K562 (cell line): ENCODE measurements around the gene CELSR1. TPM values are rescaled to one million over a fixed set of nuclear protein-coding genes. Genes with fewer than 3 reads are reported as not detected.
A peak's percentile ranks its signal among the peaks of the same experiment; 100 is the strongest.

Experiments used
- ATAC-seq: fragments of 200-7000 bp; cut with Tn5 transposase; 3 replicates; pipeline ENCODE4 v1.9.1; 2020; ENCODE audit warnings: moderate library complexity
- BruUV-seq: library from RNA; stranded (reverse); fragments of 400-500 nt; replicated peaks from 2 replicates; lab custom pipeline; 2021; lab: Mats Ljungman, UMichigan
- CTCF ChIA-PET: fragments of 300-600 bp; formaldehyde crosslinking; extraction: SDS; loops from one replicate; lab custom pipeline; 2021; ENCODE audit warnings: low intra/inter-chr PET ratio; lab: Yijun Ruan, JAX
- POLR2A ChIA-PET: fragments of 300-600, 350-650 bp; sonication (Branson Sonifier 250); formaldehyde crosslinking; extraction: SDS; loops from one replicate; lab custom pipeline; 2021; ENCODE audit warnings: antibody characterized with exemption, inconsistent platforms; lab: Yijun Ruan, JAX
- DNase-seq, 4 experiments: peaks; one replicate each; pipeline versions ENCODE4 v3.0.0 to v3.0.0-alpha.2; 2011 to 2018; ENCODE audit warnings: low spot score in 3 of 4, mixed read lengths in 3 of 4; ENCODE audit errors: extremely low read depth in 1 of 4
- FAIRE-seq: peaks from 2 replicates; lab custom pipeline; 2011; peaks lifted over from hg19 to GRCh38; lab: Jason Lieb, UNC
- H2AFZ ChIP-seq: 2 replicates; pipeline ENCODE4 v1.6.0; 2011; ENCODE audit warnings: low read depth, low read length, control low read depth, inconsistent platforms
- H3K27ac ChIP-seq: fragments of 200-600 bp; 3 replicates; pipeline ENCODE4 v1.8.0; 2011; ENCODE audit warnings: low read depth, mild to moderate bottlenecking, control low read depth, inconsistent platforms, low read length, moderate library complexity, mixed read lengths; ENCODE audit errors: extremely low read depth
- H3K27me3 ChIP-seq, 2 experiments: fragments of 300-600 bp in 1 of 2; 2 replicates in 1 of 2; 3 replicates in 1 of 2; pipeline versions ENCODE4 v1.6.0 to v1.8.0; 2011; ENCODE audit warnings: inconsistent platforms in 2 of 2, low read length in 2 of 2, mild to moderate bottlenecking in 1 of 2, mixed read lengths in 1 of 2, moderate library complexity in 1 of 2; ENCODE audit not compliant: control insufficient read depth in 2 of 2, insufficient read depth in 2 of 2
- H3K36me3 ChIP-seq: fragments of 300-600 bp; 3 replicates; pipeline ENCODE4 v1.8.0; 2011; ENCODE audit warnings: mild to moderate bottlenecking, low read length, inconsistent platforms; ENCODE audit not compliant: control insufficient read depth, insufficient read depth
- H3K4me1 ChIP-seq, 2 experiments: fragments of 200-600 bp in 1 of 2; replicated peaks in 1 of 2; 2 replicates in 1 of 2; 3 replicates in 1 of 2; pipeline versions ENCODE4 v1.5.1 to v1.8.0; 2011; ENCODE audit warnings: inconsistent platforms in 2 of 2, low read length in 2 of 2, mild to moderate bottlenecking in 1 of 2, mixed read lengths in 1 of 2, moderate library complexity in 1 of 2; ENCODE audit not compliant: control insufficient read depth in 2 of 2, insufficient read depth in 2 of 2
- H3K4me2 ChIP-seq: 2 replicates; pipeline ENCODE4 v1.6.1; 2011; ENCODE audit warnings: low read length, control low read depth, inconsistent platforms, mixed read lengths; ENCODE audit not compliant: insufficient read depth
- H3K4me3 ChIP-seq: fragments of 200-600 bp; sonication (generic), shearing (Covaris generic); 2 replicates; pipeline ENCODE4 v1.5.1; 2016; ENCODE audit warnings: control low read depth, inconsistent platforms
- H3K79me2 ChIP-seq: fragments of 200-600 bp; 3 replicates; pipeline ENCODE4 v1.8.0; 2011; ENCODE audit warnings: low read length, inconsistent platforms; ENCODE audit not compliant: control insufficient read depth, insufficient read depth
- H3K9ac ChIP-seq, 2 experiments: 2 replicates each; pipeline versions ENCODE4 v1.6.0 to v1.6.1; 2011; ENCODE audit warnings: low read depth in 2 of 2, low read length in 2 of 2, control low read depth in 1 of 2, inconsistent platforms in 1 of 2, mild to moderate bottlenecking in 1 of 2, mixed read lengths in 1 of 2; ENCODE audit not compliant: insufficient read depth in 1 of 2
- H3K9me1 ChIP-seq: one replicate; pipeline ENCODE4 v1.6.0; 2011; ENCODE audit warnings: inconsistent platforms, mild to moderate bottlenecking, low read length, moderate library complexity; ENCODE audit not compliant: control insufficient read depth, insufficient read depth
- H3K9me3 ChIP-seq: replicated peaks from 2 replicates; pipeline ENCODE4 v1.5.1; 2011; ENCODE audit warnings: low read depth, low read length, inconsistent platforms; ENCODE audit not compliant: control insufficient read depth, insufficient read depth
- H4K20me1 ChIP-seq: replicated peaks from 2 replicates; pipeline ENCODE4 v1.6.1; 2011; ENCODE audit warnings: low read length, inconsistent platforms, mixed read lengths; ENCODE audit not compliant: control insufficient read depth, insufficient read depth
- HMGN3 ChIP-seq: IDR thresholded peaks from 2 replicates; pipeline ENCODE4 v1.6.1; 2011; ENCODE audit warnings: borderline replicate concordance, low read depth, mild to moderate bottlenecking, mixed read lengths, low read length; ENCODE audit not compliant: insufficient read length; ENCODE audit errors: extremely low read depth
- NBN ChIP-seq: fragments of 450-650 bp; IDR thresholded peaks from 2 replicates; pipeline ENCODE4 v1.6.1; 2016; ENCODE audit warnings: low read depth, mild to moderate bottlenecking
- PTBP1 ChIP-seq: fragments of 200-400 bp; formaldehyde crosslinking; IDR thresholded peaks from 2 replicates; pipeline ENCODE4 v1.6.1; 2017; ENCODE audit warnings: low read depth, low read length
- ZNF146 ChIP-seq: IDR thresholded peaks from one replicate; pipeline ENCODE4 v1.6.1; 2018; ENCODE audit warnings: missing compliant biosample characterization; ENCODE audit not compliant: unreplicated experiment
- WGBS: fragments of 100-300 bp; shearing (Covaris generic); methylation state at CpG from one replicate; pipeline ENCODE4 v1.1.6; 2016; ENCODE audit warnings: low coverage, mixed read lengths; ENCODE audit not compliant: insufficient coverage; ENCODE audit errors: missing lambda C conversion rate; 5-methylcytosine and 5-hydroxymethylcytosine counted together
- in situ Hi-C: fragments of 300-500 bp; cut with MboI; formaldehyde crosslinking; loops from 4 replicates; pipeline ENCODE4 v1.15.0; 2018; ENCODE audit warnings: inconsistent platforms, mixed read lengths
- intact Hi-C: fragments of 100-400 bp; cut with micrococcal nuclease; formaldehyde crosslinking; loops from 2 replicates; pipeline ENCODE4 v1.14.2; 2022
- polyA plus RNA-seq, 8 experiments: library from polyadenylated mRNA; depleted of rRNA in 4 of 8; stranded (reverse) in 5 of 8; unstranded in 3 of 8; fragments of >200 nt; fragmentation: Nextera tagmentation in 2 of 8; fragmentation: Illumina TruSeq in 1 of 8; extraction: Ambion mirVana in 2 of 8; extraction: Trizol in 1 of 8; gene quantifications; 2 replicates each; pipeline versions ENCODE4 v1.2.1 to v1.2.3, GENCODE V29; 2011 to 2014; ENCODE audit warnings: inconsistent platforms in 1 of 8, missing spikeins in 1 of 8
- total RNA-seq, 7 experiments: library from RNA; depleted of rRNA in 6 of 7; stranded (reverse); fragments of >200 nt in 6 of 7; fragmentation: Illumina TruSeq in 2 of 7; extraction: Trizol in 2 of 7; gene quantifications; 2 replicates each; pipeline versions ENCODE4 v1.2.1 to v1.2.3, GENCODE V29; 2011 to 2021; ENCODE audit warnings: low replicate concordance in 1 of 7
- TF ChIP-seq, protein P1 (sequence below), 2 experiments: fragments of 450-650 bp; IDR thresholded peaks; 2 replicates each; pipeline ENCODE4 v1.6.1; 2016; ENCODE audit warnings: mild to moderate bottlenecking in 2 of 2, borderline replicate concordance in 1 of 2, low read depth in 1 of 2, moderate library complexity in 1 of 2
- TF ChIP-seq, protein P2 (sequence below): fragments of 450-650 bp; formaldehyde crosslinking; IDR thresholded peaks from 2 replicates; pipeline ENCODE4 v1.4.0; 2020; ENCODE audit warnings: mild to moderate bottlenecking

Gene CELSR1
- total and polyA plus RNA-seq, 9 of the 15 experiments (the other 6 are each of a cell fraction or from before 2014, with no cell fraction given) = under 0.01 to 0.09 TPM; not detected in 7

DNA sequence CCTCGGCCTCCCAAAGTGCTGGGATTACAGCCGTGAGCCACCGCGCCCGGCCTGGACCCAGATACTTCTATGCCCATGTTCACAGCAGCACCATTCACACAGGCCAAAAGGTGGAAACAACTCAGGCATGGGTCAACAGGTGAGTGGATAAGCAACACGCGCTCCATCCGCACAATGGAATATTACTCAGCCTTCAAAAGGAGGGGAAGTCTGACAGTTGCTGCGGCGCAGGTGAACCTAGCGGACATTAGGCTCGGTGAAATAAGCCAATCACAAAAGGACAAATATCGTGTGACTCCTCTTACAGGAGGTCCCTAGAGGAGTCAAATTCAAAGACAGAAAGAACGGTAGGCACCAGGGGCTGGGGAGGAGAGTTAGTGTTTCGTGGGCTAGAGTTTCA, 154.9 kb downstream of the CELSR1 start:
- CTCF ChIA-PET = no interaction called here
- DNase-seq = no peak
- H3K9me3 ChIP-seq = no peaks in the 10 kb centered on the region
- POLR2A ChIA-PET = no interaction called here
- no peak for ATAC-seq
- H3K9me1 ChIP-seq = no peaks in the 10 kb centered on the region
- no peaks in the 10 kb centered on the region for H3K36me3 ChIP-seq
- 41% methylated on average over 13 of the region's 15 CpGs for WGBS
- in situ Hi-C loops = no loop called here
- no peak overlapping the region for H3K27ac ChIP-seq
- peaks cover 5 to 54% of the 10 kb centered on the region in 2 experiments; a peak in 3 of 5 replicates for H3K27me3 ChIP-seq
- no peak for TF ChIP-seq HMGN3
- peak; percentile 70 for TF ChIP-seq ZNF146
- TF ChIP-seq, all 486 proteins: peak for 1
- Histone ChIP-seq H3K9ac (no peak overlapping the region), H3K4me3 (no peak overlapping the region), H3K79me2 (no peaks in the 10 kb centered on the region), H2AFZ (no peak overlapping the region), H4K20me1 (no peaks in the 10 kb centered on the region; the same call in 1 of the 2 replicates), H3K4me1 (peaks cover 0 to 12% of the 10 kb centered on the region in 2 experiments; a peak in 2 of 5 replicates), H3K4me2 (no peak overlapping the region)
- no TSS peak for BruUV-seq
- intact Hi-C loops = no loop called here
- no peak for FAIRE-seq

DNA sequence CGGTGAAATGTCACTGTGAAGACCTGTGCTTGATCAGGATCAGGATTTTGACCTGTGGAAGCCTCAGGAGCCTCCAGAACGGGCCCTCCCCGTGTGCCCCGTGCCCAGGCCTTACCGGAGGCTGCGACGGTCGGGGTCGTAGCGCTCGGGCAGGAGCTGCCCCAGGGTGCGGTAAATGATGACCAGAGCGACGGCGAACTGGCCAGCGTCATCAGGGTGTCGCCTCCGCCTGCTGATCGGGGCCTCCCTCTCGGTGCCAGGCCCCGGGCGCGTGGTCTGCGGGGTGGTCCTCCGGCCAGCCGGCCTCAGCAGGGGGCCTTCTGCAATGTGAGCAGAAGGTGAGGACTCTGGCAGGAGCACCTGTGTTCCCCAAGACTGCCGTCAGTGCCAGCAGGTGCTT, 155.7 kb downstream of the CELSR1 start:
- no peaks in the 10 kb centered on the region; the same call in 1 of the 2 replicates for H4K20me1 ChIP-seq
- CTCF ChIA-PET = no interaction called here
- H3K27ac ChIP-seq = no peak overlapping the region
- in situ Hi-C loops = no loop called here
- WGBS = 30% methylated on average over 17 of the region's 27 CpGs
- no peaks in the 10 kb centered on the region for H3K79me2 ChIP-seq
- peaks cover 0 to 16% of the 10 kb centered on the region in 2 experiments; a peak in 2 of 5 replicates for H3K4me1 ChIP-seq
- H3K36me3 ChIP-seq = no peaks in the 10 kb centered on the region
- DNase-seq = no peak
- peaks cover 5 to 56% of the 10 kb centered on the region in 2 experiments; a peak in 3 of 5 replicates for H3K27me3 ChIP-seq
- no peaks in the 10 kb centered on the region for H3K9me3 ChIP-seq
- POLR2A ChIA-PET = no interaction called here
- no peak overlapping the region for H3K4me3 ChIP-seq
- no peak overlapping the region for H3K9ac ChIP-seq
- no peak for FAIRE-seq
- no TSS peak for BruUV-seq
- H3K4me2 ChIP-seq = no peak overlapping the region
- no peak for ATAC-seq
- intact Hi-C loops = no loop called here
- H2AFZ ChIP-seq = no peak overlapping the region
- no peaks in the 10 kb centered on the region for H3K9me1 ChIP-seq
- no peak for TF ChIP-seq PTBP1
- TF ChIP-seq, protein P1, sequence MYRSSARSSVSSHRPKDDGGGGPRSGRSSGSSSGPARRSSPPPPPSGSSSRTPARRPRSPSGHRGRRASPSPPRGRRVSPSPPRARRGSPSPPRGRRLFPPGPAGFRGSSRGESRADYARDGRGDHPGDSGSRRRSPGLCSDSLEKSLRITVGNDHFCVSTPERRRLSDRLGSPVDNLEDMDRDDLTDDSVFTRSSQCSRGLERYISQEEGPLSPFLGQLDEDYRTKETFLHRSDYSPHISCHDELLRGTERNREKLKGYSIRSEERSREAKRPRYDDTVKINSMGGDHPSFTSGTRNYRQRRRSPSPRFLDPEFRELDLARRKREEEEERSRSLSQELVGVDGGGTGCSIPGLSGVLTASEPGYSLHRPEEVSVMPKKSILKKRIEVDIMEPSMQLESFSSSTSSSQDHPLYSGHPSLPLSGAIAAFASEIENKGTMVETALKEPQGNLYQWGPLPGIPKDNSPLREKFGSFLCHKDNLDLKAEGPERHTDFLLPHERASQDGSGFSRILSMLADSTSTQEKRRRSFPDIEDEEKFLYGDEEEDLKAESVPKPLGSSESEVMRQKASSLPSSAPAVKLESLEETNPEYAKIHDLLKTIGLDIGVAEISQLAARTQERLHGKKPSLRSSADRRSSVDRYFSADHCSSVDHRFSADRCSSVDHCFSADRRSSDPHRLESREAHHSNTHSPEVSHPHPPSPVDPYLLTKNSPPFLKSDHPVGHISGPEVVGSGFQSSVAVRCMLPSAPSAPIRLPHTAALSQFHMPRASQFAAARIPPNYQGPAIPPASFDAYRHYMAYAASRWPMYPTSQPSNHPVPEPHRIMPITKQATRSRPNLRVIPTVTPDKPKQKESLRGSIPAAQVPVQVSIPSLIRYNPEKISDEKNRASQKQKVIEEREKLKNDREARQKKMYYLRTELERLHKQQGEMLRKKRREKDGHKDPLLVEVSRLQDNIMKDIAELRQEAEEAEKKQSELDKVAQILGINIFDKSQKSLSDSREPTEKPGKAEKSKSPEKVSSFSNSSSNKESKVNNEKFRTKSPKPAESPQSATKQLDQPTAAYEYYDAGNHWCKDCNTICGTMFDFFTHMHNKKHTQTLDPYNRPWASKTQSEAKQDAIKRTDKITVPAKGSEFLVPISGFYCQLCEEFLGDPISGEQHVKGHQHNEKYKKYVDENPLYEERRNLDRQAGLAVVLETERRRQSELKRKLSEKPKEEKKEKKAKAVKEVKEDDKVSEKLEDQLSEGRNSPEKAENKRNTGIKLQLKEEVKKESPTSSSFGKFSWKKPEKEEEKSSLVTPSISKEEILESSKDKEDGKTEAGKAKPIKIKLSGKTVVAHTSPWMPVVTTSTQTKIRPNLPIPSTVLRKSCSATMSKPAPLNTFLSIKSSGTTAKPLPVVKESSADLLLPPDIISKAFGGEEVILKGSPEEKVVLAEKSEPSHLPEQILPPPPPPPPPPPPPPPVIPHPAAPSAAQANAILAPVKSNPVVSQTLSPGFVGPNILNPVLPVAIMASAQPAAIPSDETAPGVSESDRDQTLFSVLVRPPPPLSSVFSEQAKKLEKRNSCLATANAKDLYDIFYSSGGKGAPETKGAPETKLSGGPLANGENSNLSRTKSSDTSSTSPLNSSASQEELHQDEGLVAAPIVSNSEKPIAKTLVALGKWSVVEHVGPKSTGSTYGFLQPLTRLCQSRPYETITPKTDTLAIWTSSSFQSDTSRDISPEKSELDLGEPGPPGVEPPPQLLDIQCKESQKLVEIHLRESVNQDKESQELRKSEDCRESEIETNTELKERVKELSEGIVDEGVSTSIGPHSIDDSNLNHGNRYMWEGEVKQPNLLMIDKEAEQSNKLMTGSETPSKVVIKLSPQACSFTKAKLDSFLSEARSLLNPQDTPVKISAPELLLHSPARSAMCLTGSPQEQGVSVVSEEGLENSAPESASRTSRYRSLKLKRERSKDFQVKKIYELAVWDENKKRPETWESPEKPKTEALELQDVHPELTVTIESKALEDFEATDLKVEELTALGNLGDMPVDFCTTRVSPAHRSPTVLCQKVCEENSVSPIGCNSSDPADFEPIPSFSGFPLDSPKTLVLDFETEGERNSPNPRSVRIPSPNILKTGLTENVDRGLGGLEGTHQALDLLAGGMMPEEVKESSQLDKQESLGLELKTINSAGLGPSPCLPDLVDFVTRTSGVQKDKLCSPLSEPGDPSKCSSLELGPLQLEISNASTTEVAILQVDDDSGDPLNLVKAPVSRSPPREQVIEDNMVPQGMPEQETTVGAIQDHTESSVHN (IDR thresholded peaks at IDR 0.05; ENCODE audit: borderline replicate concordance in 1 of 2, low read depth in 1 of 2) = no peak
- TF ChIP-seq, protein P2, sequence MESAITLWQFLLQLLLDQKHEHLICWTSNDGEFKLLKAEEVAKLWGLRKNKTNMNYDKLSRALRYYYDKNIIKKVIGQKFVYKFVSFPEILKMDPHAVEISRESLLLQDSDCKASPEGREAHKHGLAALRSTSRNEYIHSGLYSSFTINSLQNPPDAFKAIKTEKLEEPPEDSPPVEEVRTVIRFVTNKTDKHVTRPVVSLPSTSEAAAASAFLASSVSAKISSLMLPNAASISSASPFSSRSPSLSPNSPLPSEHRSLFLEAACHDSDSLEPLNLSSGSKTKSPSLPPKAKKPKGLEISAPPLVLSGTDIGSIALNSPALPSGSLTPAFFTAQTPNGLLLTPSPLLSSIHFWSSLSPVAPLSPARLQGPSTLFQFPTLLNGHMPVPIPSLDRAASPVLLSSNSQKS = no peak
- TF ChIP-seq NBN = no peak
